Hematopoietic multipotent progenitor cell treated with erythropoietin and hydrocortisone succinate and interleukin-3 and kit ligand, for 8 days (in vitro differentiated cells): ENCODE measurements around the gene PAIP1.
"Not testable (repeated sequence)": the region's sequence is repeated elsewhere in the genome, so short reads cannot be mapped to it uniquely, and the experiment has no call there.

ENCODE experiments used
- DNase-seq: peaks from one replicate; pipeline ENCODE4 v3.0.0-alpha.2; 2015

PAIP1 gene

GRCh38 chr5:43514816-43515677 is 41.8 kb downstream of the PAIP1 start, which contains the start of gene C5orf34:
Gene C5orf34, minus strand, starts transcription at chr5:43515148. Its CDS starts 5,809 bp downstream, at chr5:43509339.
- peak; percentile 96 for DNase-seq

DNA sequence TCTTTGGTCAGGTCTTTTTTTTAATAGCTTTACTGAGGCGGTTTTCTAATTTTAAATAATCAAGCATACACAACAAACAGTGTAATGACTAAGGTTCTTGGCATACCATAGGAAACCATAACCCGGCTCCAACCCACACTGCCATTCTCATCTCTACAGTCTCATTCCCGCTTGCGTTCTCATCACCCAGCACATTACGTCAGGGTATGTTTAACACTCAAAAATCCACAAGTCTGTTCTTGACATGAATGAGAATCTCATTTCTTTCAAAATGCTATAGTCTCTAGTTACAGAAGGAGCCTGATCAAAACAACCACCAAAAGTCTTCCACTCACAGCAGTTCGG is 42.4 kb downstream of the PAIP1 start:
- DNase-seq: no peak

DNA sequence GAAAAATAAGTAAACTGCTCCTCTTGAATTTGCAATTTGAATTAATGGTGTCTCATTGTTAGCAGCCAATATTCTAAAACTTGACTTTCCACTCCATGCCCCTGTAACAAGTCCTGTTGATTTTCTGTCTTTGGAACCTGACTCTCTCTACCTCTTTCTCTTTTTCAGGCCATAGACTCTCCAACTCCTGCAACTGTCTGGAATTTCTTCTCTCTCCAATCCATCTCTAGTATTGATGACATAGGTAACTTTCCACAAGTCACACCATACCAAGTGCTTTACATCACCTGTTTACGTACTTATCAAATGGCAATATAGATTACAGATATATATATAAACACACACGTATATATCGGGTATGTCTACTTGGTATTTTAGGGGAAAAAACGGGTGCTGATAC is 42.9 kb downstream of the PAIP1 start:
- peak; percentile 11 for DNase-seq

DNA sequence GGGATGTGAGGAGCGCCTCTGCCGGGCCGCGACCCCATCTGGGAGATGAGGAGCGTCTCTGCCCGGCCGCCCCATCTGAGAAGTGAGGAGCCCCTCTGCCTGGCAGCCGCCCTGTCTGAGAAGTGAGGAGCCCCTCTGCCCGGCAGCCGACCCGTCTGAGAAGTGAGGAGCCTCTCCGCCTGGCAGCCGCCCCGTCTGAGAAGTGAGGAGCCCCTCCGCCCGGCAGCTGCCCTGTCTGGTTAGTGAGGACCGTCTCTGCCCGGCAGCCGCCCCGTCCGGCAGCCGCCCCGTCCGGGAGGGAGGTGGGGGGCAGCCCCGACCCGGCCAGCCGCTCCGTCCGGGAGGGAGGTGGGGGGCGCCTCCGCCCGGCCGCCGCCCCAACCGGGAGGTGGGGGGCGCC is 45.8 kb downstream of the PAIP1 start:
- not testable (repeated sequence) for DNase-seq

DNA sequence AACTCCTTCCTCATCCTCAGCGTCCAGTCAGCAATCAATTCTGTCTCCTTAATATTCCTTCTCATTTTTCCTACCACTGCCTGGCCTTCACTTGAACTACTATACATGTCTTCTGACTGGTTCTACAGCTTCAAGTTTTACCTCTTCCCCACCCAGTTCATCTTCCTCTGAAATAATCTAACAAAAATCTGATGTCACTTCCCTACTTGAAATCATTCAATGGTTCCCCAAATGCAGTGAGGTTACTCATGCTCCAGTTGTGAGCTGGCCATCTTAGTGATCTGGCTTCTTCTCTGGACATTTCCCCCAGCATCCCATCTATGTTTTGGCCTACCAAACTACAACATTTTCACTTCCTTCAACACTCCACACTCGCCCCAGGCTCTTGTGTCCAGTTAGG is 58.3 kb downstream of the PAIP1 start:
- no peak for DNase-seq

DNA sequence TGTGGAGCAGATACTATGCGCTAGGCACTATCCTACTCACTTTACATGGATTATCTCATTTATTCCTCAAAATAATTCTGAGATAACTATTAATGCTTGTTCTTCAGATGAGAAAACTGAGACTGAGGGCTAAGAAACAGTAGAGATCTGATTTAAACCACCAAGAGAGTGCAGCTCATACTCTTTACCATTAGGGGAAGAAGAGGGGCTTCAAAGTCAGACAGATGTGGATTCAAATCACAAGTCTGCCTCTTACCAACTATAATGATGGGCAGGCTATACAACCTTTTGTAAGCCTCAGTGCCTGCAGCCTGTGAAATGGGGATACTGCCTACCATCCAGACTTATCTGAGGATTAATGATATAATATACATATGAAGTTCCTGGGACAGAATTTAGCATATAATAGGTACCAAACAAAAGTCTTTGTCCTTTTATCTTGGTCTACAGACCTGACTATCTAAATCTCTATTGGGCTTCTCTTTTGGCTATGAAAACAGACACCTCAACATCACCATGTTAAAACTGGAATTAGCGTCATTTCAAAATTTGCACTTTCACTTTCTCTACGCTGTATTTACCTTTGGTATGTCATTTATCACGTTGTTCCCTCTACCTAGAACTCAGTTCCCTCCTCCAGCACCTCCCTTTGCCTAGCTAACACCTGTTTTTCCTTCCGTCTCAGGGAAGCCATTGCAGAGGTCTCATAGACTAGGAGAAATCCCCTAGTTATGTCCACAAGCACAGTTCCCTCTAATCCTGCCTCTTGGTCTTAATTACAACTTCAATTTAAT is 59.4 kb downstream of the PAIP1 start:
- DNase-seq: no peak

DNA sequence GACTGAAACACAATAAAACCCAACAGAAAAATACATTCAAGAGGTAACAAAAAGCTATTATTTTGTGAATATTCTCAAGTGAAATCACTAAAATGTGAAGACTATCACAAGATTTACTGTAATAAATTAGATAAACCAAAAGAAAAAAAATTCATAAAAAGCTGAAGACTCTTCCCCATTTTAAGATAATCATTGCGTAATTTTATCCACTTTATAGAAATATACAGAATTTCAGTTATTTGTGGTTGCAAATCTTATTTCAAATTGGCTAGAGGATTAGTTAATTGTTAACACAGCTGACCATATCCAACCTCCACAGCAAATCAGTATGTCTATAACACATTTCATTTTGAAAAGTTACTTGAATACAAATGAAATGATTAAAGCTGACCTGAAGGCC is 65.6 kb downstream of the PAIP1 start:
- DNase-seq: no peak

DNA sequence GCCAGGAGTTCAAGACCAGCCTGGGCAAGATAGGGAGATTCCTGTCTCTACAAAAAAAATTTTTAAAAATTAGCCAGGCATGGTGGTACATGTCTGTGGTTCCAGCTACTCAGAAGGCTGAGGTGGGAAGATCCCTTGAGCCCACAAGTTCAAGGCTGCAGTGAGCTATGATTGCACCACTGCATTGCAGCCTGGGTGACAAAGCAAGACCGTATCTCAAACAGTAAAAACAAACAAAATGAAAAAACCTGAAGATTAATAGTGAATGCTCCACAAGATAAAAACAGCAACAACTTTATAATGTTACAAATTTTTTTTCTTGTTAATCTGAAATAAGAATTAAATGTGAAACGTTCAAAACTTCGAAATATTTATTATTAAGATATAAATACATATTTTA is 70.5 kb downstream of the PAIP1 start:
- DNase-seq: no peak

DNA sequence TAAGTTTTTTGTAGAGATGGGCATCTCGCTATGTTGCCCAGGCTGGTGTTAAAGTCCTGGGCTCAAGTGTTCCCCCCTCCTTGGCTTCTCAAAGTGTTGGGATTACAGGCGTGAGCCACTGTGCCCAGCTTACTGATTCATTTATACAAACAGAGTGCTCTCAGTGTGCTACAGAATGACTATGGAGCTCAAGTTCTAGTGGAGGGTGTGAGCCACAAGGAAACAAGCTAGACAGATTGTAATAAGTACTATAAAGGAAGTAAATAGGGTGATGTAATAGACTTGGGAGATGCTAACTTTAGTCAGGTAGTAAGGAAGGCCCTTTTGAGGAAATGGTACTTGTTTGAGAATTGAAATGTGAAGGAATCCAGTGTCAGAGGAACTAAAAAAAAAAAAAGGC is 71.5 kb downstream of the PAIP1 start:
- DNase-seq: no peak

DNA sequence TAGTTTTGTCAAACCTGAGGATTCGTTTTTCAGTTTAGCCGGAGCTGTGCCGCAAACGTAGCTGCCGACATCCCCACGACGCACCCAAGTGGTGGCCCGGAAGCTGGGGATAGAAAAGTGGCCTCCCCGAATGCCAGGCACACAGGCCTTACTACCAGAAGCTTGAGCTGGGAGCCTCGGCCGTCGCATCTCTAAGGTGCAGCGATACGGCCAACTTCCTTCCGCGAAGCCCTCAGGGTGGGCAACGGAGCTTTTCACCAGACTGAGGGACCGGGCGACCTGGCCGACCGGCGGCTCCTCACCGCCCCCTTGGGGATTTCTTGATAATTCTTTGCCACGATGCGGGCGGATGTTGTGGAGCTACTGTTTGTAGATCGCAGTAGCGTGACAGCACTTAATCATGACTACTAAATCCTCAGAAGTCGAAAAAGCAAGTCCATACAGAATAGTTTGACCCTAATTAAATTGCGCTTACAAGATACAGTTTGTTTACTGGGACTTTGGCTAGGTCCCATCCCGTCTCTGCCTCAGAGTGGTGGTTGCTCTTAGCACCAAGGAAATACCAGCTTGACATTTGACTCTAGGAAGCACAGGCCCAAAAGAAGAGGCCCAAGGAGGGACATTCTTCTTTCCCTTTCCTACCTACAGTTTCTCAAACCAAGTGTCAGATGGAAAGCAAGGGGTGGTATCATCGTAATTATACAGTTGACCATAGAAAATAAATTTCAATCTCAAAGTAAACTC is 72.6 kb downstream of the PAIP1 start:
- peak; percentile 91 for DNase-seq

- DNase-seq: peak; percentile 92
Measured at GRCh38 chr5:43483298-43484105, 73.4 kb downstream of the PAIP1 start, which contains the start of gene TMEM267. Gene TMEM267, minus strand, starts transcription at chr5:43483865. Its CDS starts 29,896 bp downstream, at chr5:43453969.

DNA sequence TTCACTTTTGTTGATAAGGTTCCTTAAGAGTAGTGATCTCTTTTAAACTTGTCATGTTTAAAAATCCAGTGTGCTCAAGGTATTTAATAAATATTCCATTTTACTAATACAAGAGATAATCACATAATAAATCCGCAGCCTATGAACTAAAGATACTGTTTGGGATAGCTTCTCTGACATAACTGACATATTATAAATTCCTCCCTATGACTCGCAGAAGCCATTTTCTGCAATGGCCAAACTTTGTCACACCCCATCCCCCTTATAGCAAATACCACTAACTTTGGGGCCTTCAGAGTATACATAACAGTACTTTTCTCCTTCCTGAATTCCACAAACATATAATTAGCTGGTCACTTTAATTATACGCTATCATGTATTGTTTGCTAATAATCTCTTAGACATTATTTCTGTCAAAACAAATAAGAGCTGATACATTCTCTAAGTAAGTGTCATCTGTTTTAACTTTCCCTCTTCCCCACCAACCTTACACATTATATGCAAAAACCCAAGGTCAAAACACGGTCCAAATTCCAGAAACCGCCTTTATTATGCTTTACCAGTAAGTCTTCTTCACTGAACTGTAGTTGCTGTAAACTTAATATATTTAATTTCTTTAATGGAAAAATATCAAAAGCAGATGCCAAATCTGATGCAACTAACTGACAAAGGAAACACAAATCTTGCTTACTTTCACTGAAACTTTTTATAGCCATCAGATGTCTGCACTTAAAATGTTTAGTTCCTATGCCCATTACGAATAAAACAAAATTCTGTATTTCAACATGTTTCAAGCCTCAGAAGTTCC is 74.2 kb downstream of the PAIP1 start:
- peak; percentile 36 for DNase-seq
